ENCODE measurements around the gene CIITA. TPM values are rescaled to one million over a fixed set of nuclear protein-coding genes. Genes with fewer than 3 reads are reported as not detected.

The CIITA gene
- total RNA-seq, 1 donor from 2014 or later, result 9.4 TPM

DNA sequence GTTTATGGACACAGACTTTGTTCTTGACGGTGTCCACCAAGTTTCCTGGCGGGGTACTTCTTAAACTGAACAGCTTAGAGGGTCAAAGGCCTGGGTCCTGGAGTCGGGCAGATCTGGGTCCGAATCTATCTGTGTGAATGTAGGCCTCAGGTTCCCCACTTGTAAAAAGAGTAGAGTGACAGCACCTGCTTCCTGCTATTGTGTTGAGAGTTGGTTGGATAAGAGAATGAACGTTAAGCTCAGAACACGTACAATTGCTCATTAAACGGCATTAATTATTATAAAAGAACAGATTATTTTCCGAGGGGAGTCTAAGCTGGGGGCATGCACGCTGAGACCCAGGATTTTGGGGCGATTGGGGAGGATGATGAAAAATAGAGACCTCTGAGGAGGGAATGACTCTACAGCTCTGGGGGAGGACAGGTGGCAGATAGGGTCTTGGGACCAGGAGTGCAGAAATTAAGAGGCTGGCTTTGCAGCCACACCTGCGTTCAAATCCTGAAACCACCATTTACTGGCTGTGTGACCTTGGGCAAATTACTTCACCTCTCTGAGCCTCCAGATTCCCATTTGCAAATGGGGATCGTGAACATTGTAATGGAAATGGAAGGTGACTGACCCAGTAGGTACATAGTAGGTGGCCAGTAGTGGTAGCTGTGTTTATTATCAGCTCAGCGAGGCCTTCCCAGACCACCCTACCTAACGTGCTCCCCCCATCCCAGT, 68.2 kb downstream of the CIITA start:
- Histone ChIP-seq H3K4me3 (peak overlapping the region; percentile 99), H3K4me1 (peaks cover 77% of the 10 kb centered on the region)

GRCh38 chr16:10946308-10946707, 69.3 kb downstream of the CIITA start:
- H3K4me1 ChIP-seq, result peaks cover 67% of the 10 kb centered on the region
- no peaks in the 10 kb centered on the region for H3K27me3 ChIP-seq (ENCODE audit: low read depth)
- H3K9me3 ChIP-seq (replicated peaks), result no peaks in the 10 kb centered on the region
- H3K27ac ChIP-seq (replicated peaks), result no peak overlapping the region
- no peak for DNase-seq
- TF ChIP-seq, protein P1, sequence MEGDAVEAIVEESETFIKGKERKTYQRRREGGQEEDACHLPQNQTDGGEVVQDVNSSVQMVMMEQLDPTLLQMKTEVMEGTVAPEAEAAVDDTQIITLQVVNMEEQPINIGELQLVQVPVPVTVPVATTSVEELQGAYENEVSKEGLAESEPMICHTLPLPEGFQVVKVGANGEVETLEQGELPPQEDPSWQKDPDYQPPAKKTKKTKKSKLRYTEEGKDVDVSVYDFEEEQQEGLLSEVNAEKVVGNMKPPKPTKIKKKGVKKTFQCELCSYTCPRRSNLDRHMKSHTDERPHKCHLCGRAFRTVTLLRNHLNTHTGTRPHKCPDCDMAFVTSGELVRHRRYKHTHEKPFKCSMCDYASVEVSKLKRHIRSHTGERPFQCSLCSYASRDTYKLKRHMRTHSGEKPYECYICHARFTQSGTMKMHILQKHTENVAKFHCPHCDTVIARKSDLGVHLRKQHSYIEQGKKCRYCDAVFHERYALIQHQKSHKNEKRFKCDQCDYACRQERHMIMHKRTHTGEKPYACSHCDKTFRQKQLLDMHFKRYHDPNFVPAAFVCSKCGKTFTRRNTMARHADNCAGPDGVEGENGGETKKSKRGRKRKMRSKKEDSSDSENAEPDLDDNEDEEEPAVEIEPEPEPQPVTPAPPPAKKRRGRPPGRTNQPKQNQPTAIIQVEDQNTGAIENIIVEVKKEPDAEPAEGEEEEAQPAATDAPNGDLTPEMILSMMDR (IDR thresholded peaks at IDR 0.05; ENCODE audit: borderline replicate concordance), result no peak
- H3K36me3 ChIP-seq, result no peaks in the 10 kb centered on the region
- intact Hi-C loops (cut with micrococcal nuclease), result no loop called here
- H3K4me3 ChIP-seq, result peak overlapping the region; percentile 99

More for the DNA sequence above, 68.2 kb downstream of the CIITA start:
- no peaks in the 10 kb centered on the region for H3K9me3 ChIP-seq (replicated peaks)
- no peaks in the 10 kb centered on the region for H3K27me3 ChIP-seq (ENCODE audit: low read depth)
- TF ChIP-seq, protein P1 (IDR thresholded peaks at IDR 0.05; ENCODE audit: borderline replicate concordance), result no peak
- DNase-seq, result no peak
- H3K27ac ChIP-seq (replicated peaks), result peak overlapping the region; percentile 93
- intact Hi-C loops (cut with micrococcal nuclease), result no loop called here
- H3K36me3 ChIP-seq, result no peaks in the 10 kb centered on the region

DNA sequence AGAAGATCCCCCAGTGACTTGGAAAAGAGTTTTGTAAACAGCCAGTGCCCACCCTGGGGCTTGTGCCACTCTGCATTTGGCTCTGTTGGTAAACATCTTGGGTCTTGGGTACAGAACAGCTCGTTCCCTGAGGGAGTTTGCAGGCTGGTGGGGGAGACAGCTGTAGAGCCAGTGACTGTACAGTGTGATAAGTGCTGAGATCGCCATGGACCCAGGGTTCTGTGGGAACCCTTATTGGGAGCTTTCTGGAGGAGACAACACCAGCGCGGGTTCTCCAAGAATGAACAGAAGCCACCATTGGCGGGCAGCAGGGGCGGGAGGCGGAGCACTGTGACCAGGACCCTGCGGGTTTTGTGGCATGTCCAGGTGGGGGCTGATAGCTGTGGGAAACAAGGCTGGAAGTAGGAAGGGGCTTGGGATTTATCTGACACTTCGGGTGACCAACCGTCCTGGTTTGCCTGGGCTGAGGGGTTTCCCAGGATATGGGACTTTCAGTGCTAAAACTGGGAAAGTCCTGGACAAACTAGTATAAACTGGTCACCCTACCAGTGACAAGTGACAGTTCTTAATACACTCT, 70.3 kb downstream of the CIITA start:
- H3K27ac ChIP-seq (replicated peaks), result no peak overlapping the region
- TF ChIP-seq, protein P1 (IDR thresholded peaks at IDR 0.05; ENCODE audit: borderline replicate concordance), result no peak
- H3K9me3 ChIP-seq (replicated peaks), result no peaks in the 10 kb centered on the region
- DNase-seq, result no peak
- no peaks in the 10 kb centered on the region for H3K27me3 ChIP-seq (ENCODE audit: low read depth)
- H3K4me1 ChIP-seq, result peaks cover 67% of the 10 kb centered on the region
- no peaks in the 10 kb centered on the region for H3K36me3 ChIP-seq
- intact Hi-C loops (cut with micrococcal nuclease), result no loop called here
- no peak overlapping the region for H3K4me3 ChIP-seq

GRCh38 chr16:10949424-10949970, 72.5 kb downstream of the CIITA start:
- intact Hi-C loops (cut with micrococcal nuclease), result no loop called here
- no peaks in the 10 kb centered on the region for H3K36me3 ChIP-seq
- H3K4me3 ChIP-seq, result no peak overlapping the region
- H3K4me1 ChIP-seq, result peaks cover 60% of the 10 kb centered on the region
- H3K27me3 ChIP-seq (ENCODE audit: low read depth), result no peaks in the 10 kb centered on the region
- H3K27ac ChIP-seq (replicated peaks), result no peak overlapping the region
- DNase-seq, result no peak
- no peaks in the 10 kb centered on the region for H3K9me3 ChIP-seq (replicated peaks)
- TF ChIP-seq, protein P1 (IDR thresholded peaks at IDR 0.05; ENCODE audit: borderline replicate concordance), result no peak

GRCh38 chr16:10950393-10950792, 73.4 kb downstream of the CIITA start:
- no peaks in the 10 kb centered on the region for H3K36me3 ChIP-seq
- intact Hi-C loops (cut with micrococcal nuclease), result no loop called here
- TF ChIP-seq, protein P1 (IDR thresholded peaks at IDR 0.05; ENCODE audit: borderline replicate concordance), result no peak
- DNase-seq, result no peak
- H3K27ac ChIP-seq (replicated peaks), result no peak overlapping the region
- H3K4me3 ChIP-seq, result no peak overlapping the region
- peaks cover 54% of the 10 kb centered on the region for H3K4me1 ChIP-seq
- no peaks in the 10 kb centered on the region for H3K9me3 ChIP-seq (replicated peaks)
- H3K27me3 ChIP-seq (ENCODE audit: low read depth), result no peaks in the 10 kb centered on the region
